ENCODE data around the gene KIFC3. TPM values are rescaled to one million over a fixed set of nuclear protein-coding genes. Genes with fewer than 3 reads are reported as not detected.

The KIFC3 gene
- total and polyA plus RNA-seq, 2 of the 8 experiments (the other 6 are each of a cell fraction or from before 2014, with no cell fraction given) = 2.1 to 7.1 TPM

DNA sequence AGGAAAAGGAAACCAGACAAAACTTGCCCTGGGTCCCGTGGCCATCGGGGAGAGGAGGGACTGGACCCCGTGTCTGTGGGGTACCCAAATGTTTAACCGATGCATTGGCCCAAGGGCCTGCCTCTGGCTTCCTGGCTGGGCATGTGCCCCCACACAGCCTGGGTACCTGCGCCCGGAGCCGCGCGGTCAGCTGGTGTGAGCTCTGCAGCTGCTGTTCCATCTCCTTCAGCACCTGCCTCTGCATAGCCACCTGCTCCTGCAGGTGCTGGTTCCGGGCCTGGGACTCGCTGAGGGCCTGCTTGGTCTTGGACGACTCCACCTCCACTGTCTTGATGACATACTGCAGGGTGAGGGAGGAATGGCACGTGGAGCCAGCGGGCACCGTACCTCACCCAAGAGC is 31.9 kb downstream of the KIFC3 start:
- no peak overlapping the region for H2BK120ac ChIP-seq (replicated peaks; ENCODE audit: low read depth, low read length)
- no peak overlapping the region for H4K91ac ChIP-seq (replicated peaks; ENCODE audit: insufficient read length, low read length)
- H3K23ac ChIP-seq (ENCODE audit: insufficient read length) = no peak overlapping the region
- H3K4me2 ChIP-seq (ENCODE audit: insufficient read depth in 1 of 2, low read depth in 2 of 2, low read length in 2 of 2) = no peak overlapping the region
- ChIA-PET CTCF (ENCODE audit: partially characterized antibody) (interaction anchor here (0.7 to 22.4 kb wide), 9 partner anchors 10 to 327 kb away, joined by 3 to 279 read pairs (median 4); partner anchors contain the start of gene KIFC3), POLR2A (ENCODE audit: partially characterized antibody) (interaction anchor here (1.8 kb wide), 1 partner anchor 25 kb away, joined by 4 read pairs; no protein-coding TSS in a partner anchor)
- H3K79me2 ChIP-seq (ENCODE audit: control insufficient read depth in 1 of 2, insufficient read depth in 2 of 2, low read length in 2 of 2) = no peaks in the 10 kb centered on the region
- H3K9ac ChIP-seq (replicated peaks in 1 of 4; ENCODE audit: extremely low read depth in 1 of 4, low read depth in 3 of 4, low read length in 3 of 4) = no peak overlapping the region
- no peak overlapping the region for H3K27ac ChIP-seq (ENCODE audit: low read depth, low read length)
- no peak overlapping the region for H2AK5ac ChIP-seq (ENCODE audit: low read depth, low read length)
- TF ChIP-seq BRCA1 (IDR thresholded peaks at IDR 0.05; ENCODE audit: low read depth, low read length) (no peak), ASH2L (IDR thresholded peaks at IDR 0.05; ENCODE audit: low read length) (no peak), SP2 (IDR thresholded peaks at IDR 0.05; ENCODE audit: low read length) (no peak)
- TF ChIP-seq, protein P1, sequence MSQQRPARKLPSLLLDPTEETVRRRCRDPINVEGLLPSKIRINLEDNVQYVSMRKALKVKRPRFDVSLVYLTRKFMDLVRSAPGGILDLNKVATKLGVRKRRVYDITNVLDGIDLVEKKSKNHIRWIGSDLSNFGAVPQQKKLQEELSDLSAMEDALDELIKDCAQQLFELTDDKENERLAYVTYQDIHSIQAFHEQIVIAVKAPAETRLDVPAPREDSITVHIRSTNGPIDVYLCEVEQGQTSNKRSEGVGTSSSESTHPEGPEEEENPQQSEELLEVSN (IDR thresholded peaks at IDR 0.05) = no peak
- H3K23me2 ChIP-seq (ENCODE audit: low read depth, low read length) = no peaks in the 10 kb centered on the region
- 98% methylated on average over 14 of the region's 15 CpGs; no CpG with 5 or more reads in 1 of the 2 experiments for WGBS, 2 experiments (ENCODE audit: extremely low coverage in 1 of 2, insufficient coverage in 1 of 2, insufficient read length in 1 of 2, insufficient replicate concordance in 2 of 2, low coverage in 1 of 2, low lambda C conversion rate in 2 of 2, missing lambda C conversion rate in 1 of 2)
- peaks cover 0 to 12% (median 7%) of the 10 kb centered on the region in 4 experiments; a peak in 6 of 7 replicates for H3K4me1 ChIP-seq (replicated peaks in 1 of 4; ENCODE audit: control insufficient read depth in 3 of 4, insufficient read depth in 4 of 4, low read length in 3 of 4)
- no peak overlapping the region for H2AFZ ChIP-seq (ENCODE audit: low read length)
- no peak overlapping the region for H2BK12ac ChIP-seq (ENCODE audit: low read depth, low read length)
- H3K56ac ChIP-seq (replicated peaks; ENCODE audit: insufficient read length, low read depth, low read length) = no peak overlapping the region
- H4K8ac ChIP-seq (ENCODE audit: extremely low read depth, insufficient read depth, low read length) = no peak overlapping the region; the same call in 1 of the 2 replicates
- H3K4ac ChIP-seq (replicated peaks; ENCODE audit: insufficient read length, low read depth, low read length) = no peak overlapping the region
- H3K79me1 ChIP-seq (ENCODE audit: low read depth, low read length) = no peaks in the 10 kb centered on the region
- H3K36me3 ChIP-seq (ENCODE audit: control insufficient read depth in 2 of 4, insufficient read depth in 4 of 4, low read length in 3 of 4) = no peaks in the 10 kb centered on the region
- no peaks in the 10 kb centered on the region for H4K20me1 ChIP-seq (replicated peaks in 1 of 2; ENCODE audit: control insufficient read depth in 1 of 2, insufficient read depth in 2 of 2, low read length in 2 of 2)
- H4K5ac ChIP-seq (ENCODE audit: insufficient read length, low read depth, low read length) = no peak overlapping the region
- H2BK15ac ChIP-seq (ENCODE audit: low read length) = no peak overlapping the region
- H3K27me3 ChIP-seq (replicated peaks in 1 of 4; ENCODE audit: control insufficient read depth in 3 of 4, extremely low read depth in 1 of 4, insufficient read depth in 3 of 4, low read length in 3 of 4) = peaks cover 0 to 4% (median 0%) of the 10 kb centered on the region in 4 experiments; a peak in 3 of 7 replicates
- DNase-seq (ENCODE audit: low read depth in 1 of 2, low spot score in 2 of 2) = no peak
- H2BK20ac ChIP-seq (ENCODE audit: low read length) = no peak overlapping the region
- no peak overlapping the region for H3K4me3 ChIP-seq (ENCODE audit: extremely low read depth in 1 of 4, insufficient read depth in 2 of 4, low read depth in 3 of 4, low read length in 4 of 4)
- H2BK5ac ChIP-seq (ENCODE audit: low read depth, low read length) = no peak overlapping the region
- no peaks in the 10 kb centered on the region for H3K9me3 ChIP-seq (ENCODE audit: insufficient read depth in 2 of 2, low read depth in 1 of 2, low read length in 1 of 2)
- H3K14ac ChIP-seq (ENCODE audit: insufficient read length) = no peak overlapping the region
- H3K18ac ChIP-seq (ENCODE audit: extremely low read depth, low read length) = no peak overlapping the region
- FAIRE-seq = no peak
